T1000 (cell line): ENCODE measurements around the gene CKB.

Experiments used
- DNase-seq: peaks from one replicate; lab custom pipeline; 2025; ENCODE audit warnings: mixed read lengths; lab: John Stamatoyannopoulos, UW

Gene CKB

DNA sequence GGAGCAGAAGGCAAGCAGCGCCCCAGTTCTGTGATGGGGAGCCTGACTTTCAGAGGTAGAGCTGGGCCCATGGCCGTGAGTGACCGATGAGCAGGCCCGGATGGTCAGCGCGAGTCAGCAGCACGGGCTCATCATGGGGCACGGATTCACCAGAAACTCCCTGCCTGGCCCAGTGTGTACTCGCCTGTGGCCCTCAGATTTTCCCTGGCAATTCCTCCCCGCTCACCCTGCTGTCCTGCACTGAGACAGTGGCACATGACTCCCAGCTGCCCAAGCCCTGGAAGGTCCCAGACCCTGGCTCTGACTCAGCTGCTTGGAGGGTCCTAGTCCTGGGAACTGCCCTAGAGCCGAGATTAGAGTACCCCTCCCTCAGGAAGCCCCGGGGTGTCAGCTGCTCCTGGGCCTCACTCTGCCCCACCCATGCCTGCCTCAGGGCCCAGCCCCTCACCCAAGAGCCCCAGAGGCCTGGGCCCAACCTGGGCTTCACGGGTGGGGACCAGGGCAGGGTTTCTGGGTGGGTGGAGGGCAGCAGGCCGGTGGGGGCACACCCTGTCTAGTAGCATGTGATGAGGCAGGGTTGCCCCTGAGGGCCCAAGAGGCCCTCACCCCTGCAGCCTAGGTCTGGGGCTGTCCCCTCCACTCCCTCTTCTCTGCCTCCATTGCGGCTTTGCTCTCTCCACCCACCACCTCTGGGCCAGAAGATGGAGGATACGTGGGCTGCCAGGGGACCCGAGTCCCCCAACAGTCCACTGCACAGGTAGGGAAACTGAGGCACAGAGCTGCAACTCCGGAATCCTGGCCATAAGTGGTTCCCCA is 14.8 kb upstream of the CKB start:
- DNase-seq: no peak

GRCh38 chr14:103536693-103537092 is 14.1 kb upstream of the CKB start:
- DNase-seq: no peak

DNA sequence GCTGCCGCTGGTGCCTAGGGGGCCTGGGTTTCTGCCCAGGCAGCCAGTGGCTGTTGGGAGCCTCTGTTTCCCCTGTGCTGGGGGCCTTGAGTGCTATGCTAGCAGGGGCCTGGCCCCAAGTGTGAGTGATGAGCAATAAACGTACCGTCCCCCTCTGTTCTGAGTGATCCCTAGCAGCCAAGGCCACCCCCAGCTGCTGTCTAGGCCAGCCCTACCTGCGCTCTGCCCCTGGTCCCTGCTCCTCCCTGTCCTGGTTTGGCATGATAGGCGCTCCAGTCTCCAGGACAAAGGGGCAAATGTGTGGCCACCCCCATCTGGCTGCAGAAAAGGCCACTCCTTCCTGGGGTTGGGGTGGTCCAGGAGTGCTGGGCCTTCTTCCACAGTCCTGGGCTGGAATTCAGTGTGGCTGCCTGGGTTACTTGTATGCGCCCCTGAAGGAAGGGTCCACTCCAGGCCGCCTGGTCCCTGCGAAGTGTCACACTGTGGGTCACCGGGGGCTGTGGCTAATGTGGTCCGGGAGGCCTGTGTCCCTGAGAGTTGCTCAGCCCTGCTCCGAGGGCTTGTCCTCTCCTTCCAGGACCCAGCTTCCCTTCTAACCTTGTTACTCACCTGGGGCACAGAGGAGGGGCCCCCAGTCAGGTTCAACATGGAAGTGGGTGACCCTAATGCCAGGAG is 13.4 kb upstream of the CKB start:
- no peak for DNase-seq

- DNase-seq: no peak
Measured at GRCh38 chr14:103535081-103535890, 12.7 kb upstream of the CKB start.

DNA sequence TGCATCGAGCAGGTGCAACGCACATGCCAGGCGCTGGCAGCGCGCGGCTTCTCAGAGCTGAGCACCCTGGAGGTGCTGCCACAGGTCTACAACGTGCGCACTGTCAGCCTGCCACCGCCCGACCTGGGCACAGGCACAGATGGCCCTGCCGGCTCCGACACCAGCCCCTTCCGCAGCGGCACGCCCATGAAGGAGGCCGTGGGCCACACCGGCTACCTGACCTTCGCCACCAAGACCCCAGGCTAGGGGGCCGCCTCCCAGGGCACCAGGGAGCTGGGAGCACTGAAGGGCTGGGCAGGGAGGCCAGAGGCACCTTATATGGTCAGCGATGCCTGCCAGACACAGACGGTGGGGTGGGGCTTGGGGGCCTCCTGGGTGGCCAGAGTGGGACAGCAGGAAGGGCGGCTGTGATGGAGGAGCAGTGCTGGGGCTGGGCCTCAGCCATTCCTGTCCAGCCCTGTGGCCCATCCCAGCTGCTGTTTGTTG is 12.0 kb upstream of the CKB start:
- no peak for DNase-seq

- no peak for DNase-seq
Measured at GRCh38 chr14:103533999-103534575, 11.5 kb upstream of the CKB start.

DNA sequence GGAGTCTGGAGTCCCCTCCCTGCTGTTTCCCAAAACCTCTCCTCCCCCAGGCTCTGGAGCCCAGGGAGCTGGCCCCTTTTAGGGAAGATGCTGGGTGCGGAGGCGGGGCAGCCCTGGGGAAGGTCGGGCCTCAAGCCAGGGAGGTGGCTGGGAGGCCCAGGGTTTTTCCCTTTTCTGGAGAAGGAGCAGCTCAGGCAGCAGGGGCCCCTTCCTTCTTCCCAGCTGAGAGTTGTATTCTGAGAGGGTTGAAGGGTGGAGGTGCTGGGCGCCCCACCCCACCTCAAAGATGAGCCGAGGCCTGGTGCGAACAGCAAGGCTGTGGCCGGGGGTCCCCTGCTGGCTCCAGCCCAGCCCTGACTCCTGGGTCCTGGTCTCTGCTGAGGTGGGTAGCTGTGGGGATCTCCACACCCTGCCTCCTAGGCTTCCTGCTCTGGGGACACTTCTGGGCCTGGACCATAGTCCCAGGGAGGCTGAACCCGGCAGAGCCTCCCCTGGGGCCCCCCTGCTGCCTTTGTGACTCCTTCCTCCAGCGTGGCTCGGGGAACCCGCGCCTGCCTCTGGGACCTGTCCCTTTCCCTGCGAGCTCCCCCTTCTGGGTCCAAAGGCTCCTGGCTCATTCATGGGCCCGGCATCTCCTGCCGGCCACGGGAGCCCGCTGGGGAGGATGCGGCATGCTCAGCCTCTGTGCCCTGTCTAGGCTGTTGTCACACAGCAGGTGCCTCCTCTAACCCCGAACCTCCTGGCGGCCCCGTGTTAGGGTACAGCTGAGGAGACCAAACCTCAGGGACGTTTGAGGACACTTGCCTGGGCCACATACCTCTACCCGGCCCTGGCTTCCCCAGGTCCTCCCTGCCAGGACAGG is 10.7 kb upstream of the CKB start:
- DNase-seq: no peak

- no peak for DNase-seq
Measured at GRCh38 chr14:103532216-103533136, 9.8 kb upstream of the CKB start.

DNA sequence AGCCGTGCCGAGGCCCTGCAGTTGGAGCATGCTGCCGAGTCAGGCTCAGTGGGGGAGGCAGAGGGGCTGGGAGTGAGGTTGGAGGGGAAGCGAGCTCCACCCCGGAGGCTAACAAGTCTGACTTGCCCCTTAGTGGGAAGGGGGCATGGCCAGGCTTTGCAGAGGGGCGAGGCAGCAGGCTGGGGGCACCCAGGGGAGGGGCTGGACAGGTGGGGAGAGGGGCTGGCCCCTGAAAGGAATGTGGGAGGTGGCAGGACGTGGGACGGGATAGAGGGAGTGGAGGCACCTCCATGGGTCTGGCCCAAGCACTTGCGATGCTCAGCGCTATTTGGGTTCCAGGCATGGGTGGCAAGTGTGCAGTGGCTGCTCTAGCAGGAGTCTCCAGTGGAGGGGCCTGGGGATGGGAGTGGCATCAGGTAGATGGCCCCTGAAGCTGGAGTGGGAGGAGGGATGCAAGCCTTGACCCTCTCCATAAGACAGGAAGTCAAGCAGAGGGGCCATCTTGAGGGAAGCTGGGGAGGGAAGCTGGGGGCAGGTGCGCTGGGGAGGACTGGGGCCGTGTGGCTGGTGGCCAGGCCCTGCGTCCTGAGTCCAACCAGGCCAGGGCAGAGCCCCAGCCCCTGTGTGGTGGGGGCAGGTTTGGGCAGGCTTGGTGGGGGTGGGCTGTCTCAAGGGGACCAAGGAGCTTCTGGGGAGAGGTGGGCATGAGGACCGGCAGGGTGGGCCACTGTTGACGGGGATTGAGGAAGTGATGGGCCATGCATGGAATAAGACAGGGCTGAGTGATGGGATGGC is 9.0 kb upstream of the CKB start:
- DNase-seq: no peak

- no peak for DNase-seq
Measured at GRCh38 chr14:103530831-103531230, 8.2 kb upstream of the CKB start.

DNA sequence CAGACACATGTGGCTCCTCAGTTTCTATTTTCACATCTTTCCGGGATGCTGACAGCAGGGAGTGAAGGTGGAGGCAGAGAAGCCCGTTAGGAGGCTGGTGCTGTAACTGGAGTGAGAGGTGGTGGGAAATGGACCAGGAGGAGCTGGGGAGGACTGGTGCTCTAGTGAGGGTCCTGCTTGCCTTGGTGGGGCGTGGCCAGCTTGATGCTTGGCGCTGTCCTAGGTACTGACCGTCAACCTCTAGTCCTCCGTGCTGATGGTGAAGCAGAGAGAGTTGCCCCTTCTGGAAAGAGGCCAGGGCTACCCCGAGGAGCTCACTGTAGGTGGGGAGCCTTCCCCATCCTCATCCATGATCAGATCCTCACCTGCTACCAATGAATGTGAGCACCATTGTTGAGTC is 7.8 kb upstream of the CKB start:
- no peak for DNase-seq

- DNase-seq: no peak
Measured at GRCh38 chr14:103529383-103530365, 7.0 kb upstream of the CKB start.

- DNase-seq: peak; percentile 74
Measured at GRCh38 chr14:103528587-103529382, 6.2 kb upstream of the CKB start, which contains the start of gene TRMT61A. TRMT61A (plus strand) TSS chr14:103529196; CDS start chr14:103529979, 783 bp downstream.

- DNase-seq: no peak
Measured at GRCh38 chr14:103528146-103528586, 5.5 kb upstream of the CKB start.

DNA sequence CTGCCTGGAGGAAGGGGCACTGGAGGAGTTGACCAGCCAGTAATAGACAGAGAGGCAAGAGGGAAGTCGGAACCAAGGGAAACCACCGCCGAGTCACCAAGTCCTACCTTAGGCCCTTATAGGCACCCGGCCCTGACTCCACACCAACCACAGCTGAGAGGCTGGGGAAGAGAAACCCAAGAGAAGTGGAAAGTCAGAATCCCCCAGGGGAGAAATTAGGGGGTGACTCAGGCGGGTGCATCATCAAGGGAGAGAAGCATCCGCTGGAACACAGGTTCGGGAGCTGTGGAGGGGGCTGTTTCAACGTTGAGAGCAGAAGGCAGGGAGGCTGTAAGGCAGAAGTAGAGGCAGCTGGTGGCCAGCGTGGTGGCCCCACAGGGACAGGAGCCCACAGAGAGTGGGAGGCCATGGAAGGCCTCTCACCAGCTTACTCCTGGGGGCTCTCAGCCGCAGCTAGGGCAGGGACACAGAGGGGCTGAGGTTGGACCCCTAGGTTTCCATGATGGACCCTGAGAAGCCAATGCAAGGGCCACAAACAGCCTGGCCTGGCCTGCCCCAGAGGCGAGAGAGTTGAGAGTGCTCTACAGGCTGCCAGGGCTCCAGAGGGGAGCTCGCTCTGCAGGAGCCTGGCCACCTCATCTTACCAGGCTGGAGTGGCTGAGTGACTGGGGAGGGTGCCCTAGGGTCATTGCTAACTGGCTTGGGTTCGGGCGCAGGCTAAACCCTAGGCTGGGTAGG is 4.9 kb upstream of the CKB start:
- peak; percentile 76 for DNase-seq

GRCh38 chr14:103526914-103527248 is 4.3 kb upstream of the CKB start:
- no peak for DNase-seq
